Endothelial cell of umbilical vein (primary cell): ENCODE data around the gene HCN1. TPM values are rescaled to one million over a fixed set of nuclear protein-coding genes. Genes with fewer than 3 reads are reported as not detected.

Experiments
- BruUV-seq: library from RNA; stranded (reverse); fragments of 400-500 nt; replicated peaks from 2 replicates; lab custom pipeline; 2021; lab: Mats Ljungman, UMichigan
- CTCF ChIA-PET: fragments of 300-600, 350-600 bp; sonication (Branson Sonifier 250); formaldehyde crosslinking; loops from one replicate; lab custom pipeline; 2021; ENCODE audit warnings: antibody characterized with exemption, inconsistent platforms; lab: Charles Lee
- POLR2A ChIA-PET: fragments of 300-600, 350-600 bp; sonication (Branson Sonifier 250); formaldehyde crosslinking; loops from one replicate; lab custom pipeline; 2021; ENCODE audit warnings: antibody characterized with exemption, inconsistent platforms; lab: Charles Lee
- DNase-seq: peaks from one replicate; pipeline ENCODE4 v3.0.0-alpha.2; 2011; ENCODE audit warnings: low read depth, low spot score
- FAIRE-seq: peaks from 2 replicates; lab custom pipeline; 2011; peaks lifted over from hg19 to GRCh38; lab: Jason Lieb, UNC
- H2AFZ ChIP-seq: 2 replicates; pipeline ENCODE4 v1.6.0; 2012; ENCODE audit warnings: low read depth, low read length, control low read depth, inconsistent platforms
- H3K27ac ChIP-seq: 2 replicates; pipeline ENCODE4 v1.5.1; 2011; ENCODE audit warnings: low read depth, mild to moderate bottlenecking, control low read depth, low read length, moderate library complexity; ENCODE audit not compliant: insufficient read depth
- H3K27me3 ChIP-seq, 2 experiments: 2 replicates each; pipeline versions ENCODE4 v1.6.0 to v1.6.1; 2011; ENCODE audit warnings: low read length in 2 of 2, mixed read lengths in 1 of 2; ENCODE audit not compliant: control insufficient read depth in 2 of 2, insufficient read depth in 2 of 2
- H3K36me3 ChIP-seq, 2 experiments: 2 replicates in 1 of 2; 3 replicates in 1 of 2; pipeline ENCODE4 v1.5.1; 2011; ENCODE audit warnings: low read length in 2 of 2, mild to moderate bottlenecking in 1 of 2, moderate library complexity in 1 of 2; ENCODE audit not compliant: control insufficient read depth in 2 of 2, insufficient read depth in 2 of 2; ENCODE audit errors: extremely low read depth in 1 of 2
- H3K4me1 ChIP-seq: 3 replicates; pipeline ENCODE4 v1.5.1; 2011; ENCODE audit warnings: mild to moderate bottlenecking, low read length; ENCODE audit not compliant: control insufficient read depth, insufficient read depth; ENCODE audit errors: extremely low read depth
- H3K4me2 ChIP-seq: 2 replicates; pipeline ENCODE4 v1.6.1; 2011; ENCODE audit warnings: low read length, control low read depth, mixed read lengths; ENCODE audit not compliant: insufficient read depth
- H3K4me3 ChIP-seq, 3 experiments: fragments of 200-600 bp in 1 of 3; sonication (generic), shearing (Covaris generic) in 1 of 3; replicated peaks in 1 of 3; 2 replicates each; pipeline ENCODE4 v1.5.1; 2011 to 2016; ENCODE audit warnings: control low read depth in 3 of 3, low read length in 3 of 3, mild to moderate bottlenecking in 2 of 3, inconsistent platforms in 1 of 3, low read depth in 1 of 3, moderate library complexity in 1 of 3; ENCODE audit not compliant: insufficient read depth in 1 of 3
- H3K79me2 ChIP-seq: 2 replicates; pipeline ENCODE4 v1.6.0; 2012; ENCODE audit warnings: low read length, inconsistent platforms; ENCODE audit not compliant: control insufficient read depth, insufficient read depth
- H3K9ac ChIP-seq: replicated peaks from 2 replicates; pipeline ENCODE3; 2011; ENCODE audit warnings: low read length, control low read depth; ENCODE audit not compliant: insufficient read depth; ENCODE audit errors: extremely low read depth
- H3K9me1 ChIP-seq: replicated peaks from 3 replicates; pipeline ENCODE4 v1.6.0; 2011; ENCODE audit warnings: mild to moderate bottlenecking, low read length; ENCODE audit not compliant: control insufficient read depth, insufficient read depth; ENCODE audit errors: extremely low read depth
- H3K9me3 ChIP-seq: replicated peaks from 2 replicates; pipeline ENCODE4 v1.5.1; 2012; ENCODE audit warnings: low read length, inconsistent platforms; ENCODE audit not compliant: control insufficient read depth, insufficient read depth
- H4K20me1 ChIP-seq: replicated peaks from 2 replicates; pipeline ENCODE3; 2011; ENCODE audit warnings: mild to moderate bottlenecking, low read length; ENCODE audit not compliant: control insufficient read depth, insufficient read depth; ENCODE audit errors: extremely low read depth
- CTCF ChIP-seq, 2 donors: IDR thresholded peaks; 1 replicate in 1 of 2; 2 replicates in 1 of 2; pipeline ENCODE4 v1.5.1; 2011; ENCODE audit warnings: low read length in 2 of 2, mild to moderate bottlenecking in 2 of 2, moderate library complexity in 2 of 2, control low read depth in 1 of 2, inconsistent platforms in 1 of 2, low read depth in 1 of 2; ENCODE audit not compliant: insufficient read depth in 1 of 2; ENCODE audit errors: extremely low read depth in 1 of 2
- EZH2 ChIP-seq: IDR thresholded peaks from 2 replicates; pipeline ENCODE4 v1.6.1; 2012; ENCODE audit warnings: borderline replicate concordance, low read depth, mild to moderate bottlenecking, moderate library complexity, low read length, inconsistent platforms; ENCODE audit not compliant: severe bottlenecking
- FOS ChIP-seq: IDR thresholded peaks from 2 replicates; pipeline ENCODE4 v1.6.1; 2011; ENCODE audit warnings: mild to moderate bottlenecking, low read length, moderate library complexity, borderline replicate concordance; ENCODE audit not compliant: insufficient read depth
- GATA2 ChIP-seq: IDR thresholded peaks from 2 replicates; pipeline ENCODE4 v1.7.0; 2011; ENCODE audit warnings: low read depth, mild to moderate bottlenecking, moderate library complexity, mixed read lengths, low read length; ENCODE audit not compliant: insufficient read length, insufficient read depth
- JUN ChIP-seq: IDR thresholded peaks from 2 replicates; pipeline ENCODE4 v1.6.1; 2011; ENCODE audit warnings: borderline replicate concordance, low read depth; ENCODE audit not compliant: insufficient read length, insufficient read depth
- MAX ChIP-seq: IDR thresholded peaks from 2 replicates; pipeline ENCODE4 v1.6.1; 2011; ENCODE audit not compliant: insufficient read depth, insufficient read length
- MYC ChIP-seq: IDR thresholded peaks from one replicate; pipeline ENCODE4 v1.6.1; 2011; ENCODE audit warnings: mild to moderate bottlenecking, low read depth, low read length
- POLR2A ChIP-seq: IDR thresholded peaks from 2 replicates; pipeline ENCODE4 v1.6.1; 2012; ENCODE audit warnings: low read depth, mild to moderate bottlenecking, control low read depth, low read length
- POLR2AphosphoS5 ChIP-seq: IDR thresholded peaks from 2 replicates; pipeline ENCODE4 v1.6.1; 2012; ENCODE audit warnings: low read depth, mild to moderate bottlenecking, control low read depth, low read length, moderate library complexity; ENCODE audit not compliant: insufficient read depth
- dilution Hi-C: fragments of 300-500 bp; cut with MboI; formaldehyde crosslinking; loops from one replicate; pipeline ENCODE4 v1.15.0; 2019; ENCODE audit warnings: low sequenced_read_pairs; ENCODE audit not compliant: extremely low pct_ligation_motif_present
- intact Hi-C: fragments of 100-400 bp; cut with micrococcal nuclease; formaldehyde crosslinking; loops from one replicate; pipeline ENCODE4 v1.10.0; 2022
- polyA plus RNA-seq, 4 experiments: library from polyadenylated mRNA; depleted of rRNA in 3 of 4; stranded (reverse) in 3 of 4; unstranded in 1 of 4; fragments of >200 nt; gene quantifications; 2 replicates each; pipeline versions ENCODE4 v1.2.1 to v1.2.3, GENCODE V29; 2011 to 2012; ENCODE audit warnings: missing spikeins in 1 of 4
- total RNA-seq: library from RNA; stranded (reverse); gene quantifications from 2 replicates; pipeline ENCODE4 v1.2.3, GENCODE V29; 2021

Gene HCN1
- total and polyA plus RNA-seq, 2 donors (not counting 3 experiments of a cell fraction or from before 2014, with no cell fraction given) = not detected

GRCh38 chr5:45440466-45440865 lies 255.7 kb downstream of the HCN1 start:
- no peak for DNase-seq
- Histone ChIP-seq H2AFZ (no peak overlapping the region), H3K36me3 (no peaks in the 10 kb centered on the region), H3K9me1 (no peaks in the 10 kb centered on the region), H3K4me3 (no peak overlapping the region), H3K9ac (no peak overlapping the region), H3K27ac (no peak overlapping the region), H3K9me3 (no peaks in the 10 kb centered on the region), H3K27me3 (no peaks in the 10 kb centered on the region), H3K79me2 (no peaks in the 10 kb centered on the region), H3K4me2 (no peak overlapping the region), H4K20me1 (no peaks in the 10 kb centered on the region), H3K4me1 (no peaks in the 10 kb centered on the region)
- CTCF ChIA-PET = no interaction called here
- TF ChIP-seq GATA2 (no peak), FOS (no peak), EZH2 (no peak), CTCF (IDR thresholded peaks at IDR 0.05; ENCODE audit: extremely low read depth in 1 of 2, insufficient read depth in 1 of 2, low read depth in 1 of 2, low read length in 2 of 2) (no peak), MAX (no peak), POLR2AphosphoS5 (no peak), MYC (no peak), POLR2A (no peak), JUN (no peak)
- dilution Hi-C loops (no loop called here), intact Hi-C loops (no loop called here)
- FAIRE-seq = no peak
- POLR2A ChIA-PET = no interaction called here
- BruUV-seq = no TSS peak
